ENCODE results near the gene OR5K2.

- no peak for TF ChIP-seq POLR2A (IDR thresholded peaks at IDR 0.05)
- no peak for TF ChIP-seq POLR2AphosphoS5 (IDR thresholded peaks at IDR 0.05)
- TF ChIP-seq, protein P1, sequence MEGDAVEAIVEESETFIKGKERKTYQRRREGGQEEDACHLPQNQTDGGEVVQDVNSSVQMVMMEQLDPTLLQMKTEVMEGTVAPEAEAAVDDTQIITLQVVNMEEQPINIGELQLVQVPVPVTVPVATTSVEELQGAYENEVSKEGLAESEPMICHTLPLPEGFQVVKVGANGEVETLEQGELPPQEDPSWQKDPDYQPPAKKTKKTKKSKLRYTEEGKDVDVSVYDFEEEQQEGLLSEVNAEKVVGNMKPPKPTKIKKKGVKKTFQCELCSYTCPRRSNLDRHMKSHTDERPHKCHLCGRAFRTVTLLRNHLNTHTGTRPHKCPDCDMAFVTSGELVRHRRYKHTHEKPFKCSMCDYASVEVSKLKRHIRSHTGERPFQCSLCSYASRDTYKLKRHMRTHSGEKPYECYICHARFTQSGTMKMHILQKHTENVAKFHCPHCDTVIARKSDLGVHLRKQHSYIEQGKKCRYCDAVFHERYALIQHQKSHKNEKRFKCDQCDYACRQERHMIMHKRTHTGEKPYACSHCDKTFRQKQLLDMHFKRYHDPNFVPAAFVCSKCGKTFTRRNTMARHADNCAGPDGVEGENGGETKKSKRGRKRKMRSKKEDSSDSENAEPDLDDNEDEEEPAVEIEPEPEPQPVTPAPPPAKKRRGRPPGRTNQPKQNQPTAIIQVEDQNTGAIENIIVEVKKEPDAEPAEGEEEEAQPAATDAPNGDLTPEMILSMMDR (IDR thresholded peaks at IDR 0.05): no peak
- no peak for TF ChIP-seq EP300 (IDR thresholded peaks at IDR 0.05)
These were observed 31.2 kb downstream of the OR5K2 start for GRCh38 chr3:98528474-98529346.
